ENCODE data around the gene TAS1R3.

The TAS1R3 gene

GRCh38 chr1:1345384-1345783, 14.3 kb downstream of the TAS1R3 start:
- Histone ChIP-seq H3K27ac (replicated peaks) (no peak overlapping the region), H3K27me3 (ENCODE audit: insufficient read depth, poor library complexity, severe bottlenecking) (no peaks in the 10 kb centered on the region), H3K4me3 (replicated peaks; ENCODE audit: insufficient read depth, low read length) (no peak overlapping the region)
- TF ChIP-seq REST (IDR thresholded peaks at IDR 0.05; ENCODE audit: insufficient replicate concordance, low read depth) (no peak), GABPA (IDR thresholded peaks at IDR 0.05; ENCODE audit: low read depth) (no peak), SPI1 (IDR thresholded peaks at IDR 0.05; ENCODE audit: borderline replicate concordance, low read depth) (no peak), CTCF (IDR thresholded peaks at IDR 0.05; ENCODE audit: insufficient read depth, low read length) (no peak), POLR2AphosphoS5 (IDR thresholded peaks at IDR 0.05; ENCODE audit: low read depth) (no peak)
- DNase-seq (ENCODE audit: low read depth in 1 of 2, low spot score in 1 of 2): no peak

- Histone ChIP-seq H3K27ac (replicated peaks) (no peak overlapping the region), H3K27me3 (ENCODE audit: insufficient read depth, poor library complexity, severe bottlenecking) (no peaks in the 10 kb centered on the region), H3K4me3 (replicated peaks; ENCODE audit: insufficient read depth, low read length) (no peak overlapping the region)
- no peak for DNase-seq (ENCODE audit: low read depth in 1 of 2, low spot score in 1 of 2)
- TF ChIP-seq CTCF (IDR thresholded peaks at IDR 0.05; ENCODE audit: insufficient read depth, low read length): no peak
These were observed 14.9 kb downstream of the TAS1R3 start for GRCh38 chr1:1345860-1346500.

GRCh38 chr1:1346501-1346890, 15.4 kb downstream of the TAS1R3 start:
- Histone ChIP-seq H3K4me3 (replicated peaks; ENCODE audit: insufficient read depth, low read length) (no peak overlapping the region), H3K27ac (replicated peaks) (no peak overlapping the region), H3K27me3 (ENCODE audit: insufficient read depth, poor library complexity, severe bottlenecking) (peaks cover under 1% of the 10 kb centered on the region)
- no peak for TF ChIP-seq CTCF (IDR thresholded peaks at IDR 0.05; ENCODE audit: insufficient read depth, low read length)
- no peak for DNase-seq (ENCODE audit: low read depth in 1 of 2, low spot score in 1 of 2)

- Histone ChIP-seq H3K4me3 (replicated peaks; ENCODE audit: insufficient read depth, low read length) (no peak overlapping the region), H3K27ac (replicated peaks) (no peak overlapping the region)
These were observed 16.0 kb downstream of the TAS1R3 start for GRCh38 chr1:1347026-1347595.

More at GRCh38 chr1:1347026-1347595, 16.0 kb downstream of the TAS1R3 start:
- H3K27me3 ChIP-seq (ENCODE audit: insufficient read depth, poor library complexity, severe bottlenecking): peaks cover 6% of the 10 kb centered on the region
- DNase-seq (ENCODE audit: low read depth in 1 of 2, low spot score in 1 of 2): no peak
- TF ChIP-seq POLR2AphosphoS5 (IDR thresholded peaks at IDR 0.05; ENCODE audit: low read depth) (no peak), SPI1 (IDR thresholded peaks at IDR 0.05; ENCODE audit: borderline replicate concordance, low read depth) (no peak), GABPA (IDR thresholded peaks at IDR 0.05; ENCODE audit: low read depth) (no peak), REST (IDR thresholded peaks at IDR 0.05; ENCODE audit: insufficient replicate concordance, low read depth) (no peak), CTCF (IDR thresholded peaks at IDR 0.05; ENCODE audit: insufficient read depth, low read length) (no peak)

Data from HL-60 (cell line).